Erythroblast (primary cell): ENCODE results near the gene SLCO2B1.

Experiments used
- GATA1 ChIP-seq: IDR thresholded peaks from 2 replicates; pipeline ENCODE4 v1.6.1; 2011; ENCODE audit warnings: low read depth, mild to moderate bottlenecking, control low read depth, low read length, moderate library complexity
- POLR2A ChIP-seq: IDR thresholded peaks from 2 replicates; pipeline ENCODE4 v1.6.1; 2011; ENCODE audit warnings: mild to moderate bottlenecking, low read length

DNA sequence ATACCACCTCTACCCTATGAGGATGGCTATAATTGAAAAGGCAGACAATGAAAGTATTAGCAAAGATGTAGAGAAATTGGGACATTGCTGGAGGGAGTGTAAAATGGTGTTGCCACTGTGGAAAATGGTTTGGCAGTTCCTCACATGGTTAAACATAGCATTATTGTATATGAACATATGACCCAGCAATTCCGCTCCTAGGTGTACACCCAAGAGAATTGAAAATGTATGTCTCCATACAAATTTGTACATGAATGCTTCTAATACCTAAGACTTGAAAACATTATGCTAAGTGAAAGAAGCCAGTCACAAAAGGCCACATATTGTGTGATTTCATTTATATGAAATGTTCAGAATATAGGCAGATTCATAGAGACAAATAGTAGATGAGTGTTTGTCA lies 10.0 kb downstream of the SLCO2B1 start:
- TF ChIP-seq POLR2A (no peak), GATA1 (no peak)
